Embryonic facial prominence (tissue), 1 donor: Measurements from ENCODE around the gene FSTL4.

Source experiments
- DNase-seq: peaks from one replicate; pipeline ENCODE4 v3.0.0-alpha.2; 2016; ENCODE audit errors: extremely low spot score

Gene FSTL4

GRCh38 chr5:133367071-133367786 is 245.1 kb downstream of the FSTL4 start:
- no peak for DNase-seq

- no peak for DNase-seq
Observed at GRCh38 chr5:133366438-133366837, 245.9 kb downstream of the FSTL4 start.

GRCh38 chr5:133365738-133366137 is 246.6 kb downstream of the FSTL4 start:
- DNase-seq, result no peak

- no peak for DNase-seq
Observed at GRCh38 chr5:133364936-133365707, 247.2 kb downstream of the FSTL4 start.

GRCh38 chr5:133363807-133364587 is 248.3 kb downstream of the FSTL4 start:
- DNase-seq, result no peak

DNA sequence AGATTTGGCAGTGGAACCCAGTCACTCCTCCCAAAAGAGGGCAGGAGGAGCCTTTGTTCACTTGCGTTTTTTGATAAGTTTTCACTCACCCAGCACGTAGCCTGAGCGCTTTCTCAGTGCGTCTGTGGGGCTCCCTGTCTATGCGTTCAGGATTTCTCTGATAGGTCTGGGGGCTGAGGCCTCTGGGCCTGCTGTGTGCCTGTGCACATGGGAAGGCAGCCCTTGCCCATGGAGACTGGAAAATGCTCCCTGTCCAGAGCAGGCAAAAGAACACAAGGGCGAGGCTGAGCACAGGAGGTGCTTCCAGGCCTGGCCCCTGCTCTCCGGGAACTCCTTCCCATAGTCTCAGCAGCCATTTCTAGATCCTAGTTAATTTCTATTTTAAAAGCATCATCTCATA is 249.9 kb downstream of the FSTL4 start:
- no peak for DNase-seq

DNA sequence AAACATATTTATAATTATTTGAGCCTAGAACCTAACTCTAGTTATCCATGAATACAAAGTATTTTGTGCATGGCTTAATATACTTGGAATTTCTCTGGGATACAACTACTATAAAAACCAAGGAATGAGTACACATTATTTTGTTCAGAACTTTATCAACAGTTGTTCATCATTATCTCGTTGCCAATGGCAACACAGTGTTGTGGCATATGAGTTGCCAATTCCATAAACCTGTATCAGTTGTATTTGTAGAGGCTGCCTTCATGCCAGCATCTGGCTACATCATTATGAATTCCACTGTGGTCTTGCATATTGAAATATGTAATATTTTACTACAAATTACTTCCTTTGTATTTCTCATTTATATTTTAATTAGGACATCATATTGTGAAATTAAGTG is 250.4 kb downstream of the FSTL4 start:
- DNase-seq, result no peak

DNA sequence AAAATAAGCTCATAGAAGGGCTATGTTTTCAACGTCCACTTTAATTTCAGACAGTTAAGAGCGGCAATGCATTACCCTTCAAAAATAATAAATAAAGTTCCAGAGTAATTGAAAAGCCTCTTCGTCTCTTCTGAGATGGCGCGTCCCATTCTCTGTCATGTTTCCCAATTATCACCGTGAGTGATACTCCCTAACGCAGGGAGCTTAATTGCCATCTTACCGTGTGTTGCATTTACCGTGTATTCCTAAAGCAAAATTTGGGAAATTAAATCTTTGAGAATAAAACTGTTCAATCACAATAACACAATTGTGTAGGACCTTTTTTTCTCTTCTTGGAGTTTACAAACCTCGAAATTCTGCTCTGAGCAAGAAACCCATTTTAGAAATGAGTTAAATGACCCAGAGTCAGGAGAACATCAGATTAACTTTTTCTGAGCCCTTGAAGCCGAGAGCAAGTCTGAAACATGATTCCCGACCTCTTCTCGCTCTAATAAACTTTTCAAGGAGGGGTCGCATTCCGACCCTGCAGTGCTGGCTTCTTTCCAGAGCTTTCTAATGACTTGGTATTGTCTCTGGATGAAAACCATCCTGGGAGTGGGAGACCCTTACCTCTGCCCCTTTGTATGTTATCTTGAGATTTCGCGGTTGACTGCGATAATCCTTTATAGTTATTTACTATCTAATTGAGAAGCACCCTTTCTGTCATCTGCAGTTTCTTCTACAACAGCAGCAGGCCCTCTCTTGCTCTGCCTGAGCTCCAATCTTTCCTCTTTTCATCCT is 251.5 kb downstream of the FSTL4 start:
- DNase-seq, result no peak

DNA sequence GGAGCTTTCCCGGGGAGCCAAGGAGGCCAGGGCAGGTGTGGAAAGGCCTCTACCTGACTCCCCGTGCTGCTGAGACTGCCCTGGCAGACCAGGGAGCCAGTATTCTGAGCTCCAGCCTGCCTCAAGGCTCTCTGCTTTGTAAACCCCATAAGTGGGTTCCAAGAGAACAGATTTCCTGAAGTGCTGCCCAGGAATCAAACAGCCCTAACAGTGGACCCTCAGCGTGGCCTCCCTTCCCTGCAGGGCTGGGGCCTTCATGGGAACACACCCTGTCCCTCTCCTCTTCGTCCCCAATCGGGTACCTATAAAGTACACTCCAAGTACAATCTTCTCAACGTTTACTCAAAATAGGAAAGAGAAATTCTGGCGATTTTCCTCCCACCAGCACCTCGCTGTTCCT is 252.5 kb downstream of the FSTL4 start:
- DNase-seq, result no peak

- DNase-seq, result no peak
Observed at GRCh38 chr5:133358271-133358670, 254.1 kb downstream of the FSTL4 start.

- DNase-seq, result no peak
Observed at GRCh38 chr5:133357758-133358157, 254.6 kb downstream of the FSTL4 start.

GRCh38 chr5:133356984-133357421 is 255.3 kb downstream of the FSTL4 start:
- DNase-seq, result no peak

GRCh38 chr5:133356396-133356983 is 255.9 kb downstream of the FSTL4 start:
- DNase-seq, result no peak

GRCh38 chr5:133354323-133355185 is 257.8 kb downstream of the FSTL4 start:
- no peak for DNase-seq

- no peak for DNase-seq
Observed at GRCh38 chr5:133353741-133354140, 258.6 kb downstream of the FSTL4 start.

DNA sequence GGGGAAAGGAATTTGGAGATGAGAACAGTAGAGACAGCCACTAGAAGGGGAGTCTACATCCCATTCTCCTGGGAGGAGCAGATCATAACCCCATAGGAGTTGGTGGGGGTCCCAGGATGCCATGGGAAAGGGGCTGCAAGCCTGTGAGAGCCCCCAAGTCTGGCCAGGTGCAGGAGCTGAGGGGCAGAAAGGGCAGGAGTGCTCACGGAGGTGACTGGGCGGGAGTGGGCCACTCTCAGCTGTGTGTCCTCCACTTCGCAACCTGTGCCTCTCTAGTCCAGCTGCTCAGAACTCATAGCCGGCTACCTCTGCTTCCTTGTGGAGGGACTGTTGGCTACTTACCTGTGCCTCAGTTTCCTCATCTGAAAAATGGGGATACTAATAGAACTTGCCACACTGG is 263.9 kb downstream of the FSTL4 start:
- DNase-seq, result no peak

DNA sequence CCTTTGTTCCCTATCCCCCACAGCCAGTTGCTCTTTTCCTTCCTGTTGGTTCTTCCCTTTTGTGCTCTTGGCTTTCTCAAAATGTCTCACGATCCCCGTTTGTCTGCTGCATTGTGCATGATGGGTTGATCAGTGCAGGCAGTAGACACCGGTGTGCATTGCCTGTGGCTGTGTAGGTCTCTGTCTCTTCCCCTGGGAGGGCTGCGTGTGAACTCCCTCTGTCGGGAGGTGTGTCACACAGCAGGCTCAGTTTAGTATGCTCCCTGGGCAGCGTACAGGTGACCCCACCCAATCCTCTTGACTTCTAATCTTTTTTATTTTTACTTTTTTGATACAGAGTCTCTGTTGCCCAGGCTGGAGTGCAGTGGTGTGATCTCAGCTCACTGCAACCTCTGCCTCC is 265.3 kb downstream of the FSTL4 start:
- DNase-seq, result no peak

DNA sequence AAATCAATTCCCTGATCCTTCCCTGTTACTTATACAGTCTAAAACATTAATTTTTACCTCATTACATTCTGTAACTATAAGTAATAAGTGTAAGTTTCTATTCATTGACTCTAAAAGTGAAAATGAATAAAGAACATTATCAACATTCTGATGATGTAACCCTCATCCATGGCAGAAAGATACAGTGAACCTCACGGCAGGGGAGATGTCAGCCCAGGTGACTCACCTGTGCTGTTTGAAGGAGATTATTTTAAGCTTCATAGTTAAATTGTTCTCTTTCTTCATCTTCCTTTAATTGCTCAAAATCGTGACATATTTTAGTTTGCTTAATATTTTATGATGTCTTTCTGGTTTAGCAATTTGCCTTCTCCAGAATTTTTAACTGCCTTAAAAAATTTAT is 268.1 kb downstream of the FSTL4 start:
- DNase-seq, result no peak

DNA sequence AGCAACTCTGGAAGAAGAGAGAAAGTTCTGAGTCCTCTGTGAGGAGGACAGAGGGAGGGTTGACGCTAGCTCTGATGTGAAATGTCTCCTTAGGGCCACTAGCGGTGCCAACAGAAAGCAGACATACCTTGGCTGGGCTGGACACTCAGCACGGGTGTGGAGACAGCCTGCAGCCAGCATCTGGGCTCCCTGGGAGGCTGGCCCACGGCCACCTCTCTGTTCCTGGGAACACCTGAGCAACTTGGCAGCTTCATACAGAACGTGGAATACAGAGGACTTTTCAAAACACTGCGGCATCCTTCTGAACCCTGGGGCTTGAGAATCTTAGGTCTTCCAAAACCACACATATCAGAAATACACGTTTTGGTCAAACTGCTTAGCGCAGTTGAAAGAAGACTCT is 269.1 kb downstream of the FSTL4 start:
- no peak for DNase-seq
